Stimulated activated CD4-positive, alpha-beta T cell treated with anti-CD3 and anti-CD28 coated beads, Interleukin-15, amount 100 ng/mL, for 48 hours (primary cell): Measurements from ENCODE around the gene TBXA2R.
"Not testable (repeated sequence)": the region's sequence is repeated elsewhere in the genome, so short reads cannot be mapped to it uniquely, and the experiment has no call there.

ENCODE experiments used
- DNase-seq, 2 donors: peaks; one replicate each; pipeline ENCODE4 v3.0.0-alpha.2; 2020; ENCODE audit warnings: low read depth in 2 of 2

Gene TBXA2R

GRCh38 chr19:3606690-3607289 lies at the start of gene TBXA2R:
TBXA2R (minus strand) TSS chr19:3606875; CDS start chr19:3600634, 6,241 bp downstream.
- peak; percentile 26 to 54 for DNase-seq

- no peak for DNase-seq
Observed at GRCh38 chr19:3656073-3656746, 49.5 kb upstream of the TBXA2R start.

- no peak for DNase-seq
Observed at GRCh38 chr19:3655402-3656072, 48.9 kb upstream of the TBXA2R start.

GRCh38 chr19:3653865-3654513 lies 47.3 kb upstream of the TBXA2R start:
- DNase-seq = no peak

- DNase-seq = no peak
Observed at GRCh38 chr19:3653081-3653795, 46.6 kb upstream of the TBXA2R start.

GRCh38 chr19:3652422-3652821 lies 45.7 kb upstream of the TBXA2R start:
- no peak for DNase-seq

- DNase-seq = no peak
Observed at GRCh38 chr19:3651684-3652083, 45.0 kb upstream of the TBXA2R start.

GRCh38 chr19:3649888-3650287 lies 43.2 kb upstream of the TBXA2R start:
- DNase-seq = no peak

- DNase-seq = no peak
Observed at GRCh38 chr19:3648037-3648905, 41.6 kb upstream of the TBXA2R start.

GRCh38 chr19:3647102-3647501 lies 40.4 kb upstream of the TBXA2R start:
- not testable (repeated sequence) for DNase-seq

- no peak for DNase-seq
Observed at GRCh38 chr19:3646336-3647092, 39.8 kb upstream of the TBXA2R start.

GRCh38 chr19:3645726-3646125 lies 39.1 kb upstream of the TBXA2R start:
- no peak for DNase-seq

GRCh38 chr19:3645067-3645396 lies 38.4 kb upstream of the TBXA2R start:
- no peak for DNase-seq

- DNase-seq = no peak
Observed at GRCh38 chr19:3644351-3645066, 37.8 kb upstream of the TBXA2R start.

- no peak for DNase-seq
Observed at GRCh38 chr19:3643674-3644313, 37.1 kb upstream of the TBXA2R start.

- peak; percentile 4 to 22 for DNase-seq
Observed at GRCh38 chr19:3642987-3643673, 36.5 kb upstream of the TBXA2R start.

- DNase-seq = no peak
Observed at GRCh38 chr19:3642296-3642695, 35.6 kb upstream of the TBXA2R start.

- DNase-seq = no peak
Observed at GRCh38 chr19:3641515-3642269, 35.0 kb upstream of the TBXA2R start.
